ENCODE measurements around the gene NDUFS2.

GRCh38 chr1:161225534-161226319, 23.6 kb downstream of the NDUFS2 start, which contains the start of gene TOMM40L:
- TF ChIP-seq, protein P1, sequence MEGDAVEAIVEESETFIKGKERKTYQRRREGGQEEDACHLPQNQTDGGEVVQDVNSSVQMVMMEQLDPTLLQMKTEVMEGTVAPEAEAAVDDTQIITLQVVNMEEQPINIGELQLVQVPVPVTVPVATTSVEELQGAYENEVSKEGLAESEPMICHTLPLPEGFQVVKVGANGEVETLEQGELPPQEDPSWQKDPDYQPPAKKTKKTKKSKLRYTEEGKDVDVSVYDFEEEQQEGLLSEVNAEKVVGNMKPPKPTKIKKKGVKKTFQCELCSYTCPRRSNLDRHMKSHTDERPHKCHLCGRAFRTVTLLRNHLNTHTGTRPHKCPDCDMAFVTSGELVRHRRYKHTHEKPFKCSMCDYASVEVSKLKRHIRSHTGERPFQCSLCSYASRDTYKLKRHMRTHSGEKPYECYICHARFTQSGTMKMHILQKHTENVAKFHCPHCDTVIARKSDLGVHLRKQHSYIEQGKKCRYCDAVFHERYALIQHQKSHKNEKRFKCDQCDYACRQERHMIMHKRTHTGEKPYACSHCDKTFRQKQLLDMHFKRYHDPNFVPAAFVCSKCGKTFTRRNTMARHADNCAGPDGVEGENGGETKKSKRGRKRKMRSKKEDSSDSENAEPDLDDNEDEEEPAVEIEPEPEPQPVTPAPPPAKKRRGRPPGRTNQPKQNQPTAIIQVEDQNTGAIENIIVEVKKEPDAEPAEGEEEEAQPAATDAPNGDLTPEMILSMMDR (IDR thresholded peaks at IDR 0.05) = peak; percentile 32 to 75 (median 56)
- peak in 1 of 2 donors; percentile 24 for TF ChIP-seq POLR2A (IDR thresholded peaks at IDR 0.05)
